A549 (cell line): ENCODE results near the gene NUMB. TPM values are rescaled to one million over a fixed set of nuclear protein-coding genes. Genes with fewer than 3 reads are reported as not detected.

Source experiments
- ATAC-seq, 2 experiments: fragments of 200-7000 bp in 1 of 2; fragments of >200 bp in 1 of 2; cut with Nextera tagmentation in 1 of 2; cut with Tn5 transposase in 1 of 2; 3 replicates each; pipeline versions ENCODE4 v1.8.0 to v1.9.1; 2018 to 2020; ENCODE audit warnings: mild to moderate bottlenecking in 1 of 2, moderate library complexity in 1 of 2
- CTCF ChIA-PET: fragments of 300-600 bp; sonication (Branson Sonifier 250); formaldehyde crosslinking; extraction: SDS; loops from one replicate; lab custom pipeline; 2021; ENCODE audit warnings: antibody characterized with exemption, inconsistent platforms; lab: Yijun Ruan, JAX
- POLR2A ChIA-PET: fragments of 350-600 bp; formaldehyde crosslinking; extraction: SDS; loops from one replicate; lab custom pipeline; 2021; ENCODE audit warnings: antibody characterized with exemption, inconsistent platforms; lab: Yijun Ruan, JAX
- DNase-seq, 2 experiments: peaks; one replicate each; pipeline versions ENCODE4 v3.0.0 to v3.0.0-alpha.2; 2011 to 2016; ENCODE audit warnings: low read depth in 1 of 2, low spot score in 1 of 2
- FAIRE-seq: peaks from 2 replicates; lab custom pipeline; 2011; peaks lifted over from hg19 to GRCh38; lab: Jason Lieb, UNC
- H3K27ac ChIP-seq, 2 experiments: fragments of >200 bp; sonication (Bioruptor Twin); formaldehyde crosslinking; 3 replicates each; pipeline ENCODE4 v1.5.1; 2016 to 2017
- H3K4me1 ChIP-seq: fragments of >200 bp; sonication (Bioruptor Twin); formaldehyde crosslinking; 3 replicates; pipeline ENCODE4 v1.6.1; 2016
- H3K4me2 ChIP-seq: fragments of >200 bp; sonication (Bioruptor Twin); formaldehyde crosslinking; 3 replicates; pipeline ENCODE4 v1.6.1; 2016
- H3K4me3 ChIP-seq: fragments of >200 bp; sonication (Bioruptor Twin); formaldehyde crosslinking; 3 replicates; pipeline ENCODE4 v1.5.1; 2016
- H3K9me3 ChIP-seq: fragments of >200 bp; sonication (Bioruptor Twin); formaldehyde crosslinking; 3 replicates; pipeline ENCODE4 v1.6.1; 2016
- ATOH8 ChIP-seq: fragments of 250-450 bp; sonication (Bioruptor Pico); IDR thresholded peaks from 2 replicates; pipeline ENCODE4 v1.5.0; 2020; ENCODE audit warnings: low read depth, mild to moderate bottlenecking, moderate library complexity
- BCL3 ChIP-seq: fragments of >200 bp; sonication (Bioruptor Twin); formaldehyde crosslinking; IDR thresholded peaks from 3 replicates; pipeline ENCODE4 v1.6.1; 2016
- CBX8 ChIP-seq: fragments of 200-600 bp; sonication (generic); IDR thresholded peaks from 2 replicates; pipeline ENCODE4 v1.6.1; 2016
- CEBPB ChIP-seq, 2 experiments: fragments of >200 bp in 1 of 2; sonication (Bioruptor Twin) in 1 of 2; formaldehyde crosslinking in 1 of 2; IDR thresholded peaks; 2 replicates each; pipeline ENCODE4 v1.6.1; 2012 to 2016
- CHD4 ChIP-seq: fragments of 200-600 bp; sonication (generic); IDR thresholded peaks from 2 replicates; pipeline ENCODE4 v1.6.1; 2016; ENCODE audit warnings: antibody characterized with exemption, mild to moderate bottlenecking, borderline replicate concordance
- CTCF ChIP-seq: fragments of >200 bp; sonication (Bioruptor Twin); formaldehyde crosslinking; IDR thresholded peaks from 3 replicates; pipeline ENCODE4 v1.5.1; 2016
- FOSB ChIP-seq: fragments of 250-450 bp; sonication (Bioruptor Pico); IDR thresholded peaks from 2 replicates; pipeline ENCODE4 v1.5.0; 2020; ENCODE audit warnings: mild to moderate bottlenecking, moderate library complexity
- GATA3 ChIP-seq: IDR thresholded peaks from 2 replicates; pipeline ENCODE4 v1.6.1; 2012; ENCODE audit warnings: borderline replicate concordance
- HDAC2 ChIP-seq: fragments of 200-600 bp; sonication (generic); IDR thresholded peaks from 2 replicates; pipeline ENCODE4 v1.6.1; 2016
- HES2 ChIP-seq: fragments of >200 bp; sonication (Bioruptor Twin); formaldehyde crosslinking; IDR thresholded peaks from 2 replicates; pipeline ENCODE4 v1.6.1; 2016
- HOXB13 ChIP-seq: fragments of 250-450 bp; sonication (Bioruptor Pico); IDR thresholded peaks from 2 replicates; pipeline ENCODE4 v1.5.0; 2020; ENCODE audit warnings: low read depth, mild to moderate bottlenecking, moderate library complexity
- JUNB ChIP-seq: fragments of >200 bp; sonication (Bioruptor Twin); formaldehyde crosslinking; IDR thresholded peaks from 2 replicates; pipeline ENCODE4 v1.6.1; 2016
- KDM5A ChIP-seq: fragments of 200-600 bp; sonication (generic); IDR thresholded peaks from 2 replicates; pipeline ENCODE4 v1.6.1; 2016; ENCODE audit warnings: antibody characterized with exemption, mild to moderate bottlenecking
- MAZ ChIP-seq: fragments of 150-350 bp; IDR thresholded peaks from 2 replicates; pipeline ENCODE4 v1.6.1; 2014; ENCODE audit warnings: antibody characterized with exemption, low read depth, low read length, borderline replicate concordance
- NFE2L2 ChIP-seq: fragments of 150-350 bp; conservative IDR thresholded peaks from 2 replicates; pipeline ENCODE4 v1.6.1; 2014; ENCODE audit warnings: low read length
- NPAS2 ChIP-seq: fragments of 250-450 bp; sonication (Bioruptor Pico); IDR thresholded peaks from 2 replicates; pipeline ENCODE4 v1.8.0; 2022; ENCODE audit warnings: mild to moderate bottlenecking, moderate library complexity, borderline replicate concordance
- PHF8 ChIP-seq: fragments of 200-600 bp; sonication (generic); IDR thresholded peaks from 2 replicates; pipeline ENCODE4 v1.6.1; 2016; ENCODE audit warnings: low read depth, mild to moderate bottlenecking, antibody characterized with exemption, moderate library complexity, borderline replicate concordance
- REST ChIP-seq: fragments of 200-600 bp; sonication (generic); IDR thresholded peaks from 2 replicates; pipeline ENCODE4 v1.6.1; 2016; ENCODE audit warnings: antibody characterized with exemption, mild to moderate bottlenecking, moderate library complexity
- RNF2 ChIP-seq: fragments of 200-600 bp; sonication (generic); IDR thresholded peaks from 2 replicates; pipeline ENCODE4 v1.6.1; 2016; ENCODE audit warnings: low read depth, mild to moderate bottlenecking, antibody characterized with exemption, moderate library complexity, borderline replicate concordance
- SMC3 ChIP-seq: fragments of >200 bp; sonication (Bioruptor Twin); formaldehyde crosslinking; IDR thresholded peaks from 3 replicates; pipeline ENCODE4 v1.6.1; 2018; ENCODE audit warnings: inconsistent platforms
- SREBF2 ChIP-seq: fragments of 450-650 bp; IDR thresholded peaks from 2 replicates; pipeline ENCODE4 v1.6.1; 2014; ENCODE audit warnings: mild to moderate bottlenecking, moderate library complexity
- ZNF302 ChIP-seq: fragments of 250-450 bp; sonication (Bioruptor Pico); IDR thresholded peaks from 2 replicates; pipeline ENCODE4 v1.9.0; 2021; ENCODE audit warnings: inconsistent platforms, mild to moderate bottlenecking, moderate library complexity
- WGBS: methylation state at CpG from one replicate; pipeline ENCODE4 v1.1.6; 2017; ENCODE audit errors: missing lambda C conversion rate; 5-methylcytosine and 5-hydroxymethylcytosine counted together
- polyA plus RNA-seq, 4 experiments: library from polyadenylated mRNA; depleted of rRNA in 3 of 4; stranded (reverse); fragments of >200 nt; fragmentation: RNase III in 1 of 4; extraction: RNeasy Plus Mini Kit Qiagen cat#74134 plus additional on column Dnase treatment in 1 of 4; gene quantifications; 2 replicates in 3 of 4; 3 replicates in 1 of 4; pipeline ENCODE4 v1.2.3, GENCODE V29; 2011 to 2017

The NUMB gene
- polyA plus RNA-seq, 2 of the 4 experiments (the other 2 are of a cell fraction): 40.8 to 151 TPM

GRCh38 chr14:73273799-73274198, 184.5 kb downstream of the NUMB start:
- Histone ChIP-seq H3K27ac (no peak overlapping the region), H3K4me2 (no peak overlapping the region), H3K4me1 (no peaks in the 10 kb centered on the region)
- DNase-seq (no peak), ATAC-seq (no peak), FAIRE-seq (no peak)
- 95% methylated on average over 4 of the region's 4 CpGs for WGBS
- POLR2A ChIA-PET: no interaction called here
- TF ChIP-seq CEBPB (IDR thresholded peaks at IDR 0.05) (no peak), JUNB (no peak), ZNF302 (CRISPR knock-in tag) (no peak), CBX8 (no peak), GATA3 (no peak), BCL3 (no peak), SMC3 (no peak), HDAC2 (no peak), CTCF (no peak), CHD4 (no peak), HES2 (no peak), NPAS2 (no peak), ATOH8 (CRISPR knock-in tag) (no peak), NFE2L2 (no peak), HOXB13 (CRISPR knock-in tag) (no peak)
- TF ChIP-seq, all 56 proteins: peak for 0
- CTCF ChIA-PET: interaction anchor here (0.9 to 2.7 kb wide), 8 partner anchors 8 to 198 kb away, joined by 3 to 15 read pairs (median 6); no protein-coding TSS in a partner anchor
- Histone ChIP-seq H3K4me3 (no peak overlapping the region), H3K9me3 (no peaks in the 10 kb centered on the region)

- CTCF ChIA-PET: interaction anchor here (0.6 to 2.6 kb wide), 7 partner anchors 10 to 199 kb away, joined by 3 to 15 read pairs (median 4); no protein-coding TSS in a partner anchor
- no peak for DNase-seq
- H3K9me3 ChIP-seq: no peaks in the 10 kb centered on the region
- no peak overlapping the region for H3K4me3 ChIP-seq
- POLR2A ChIA-PET: interaction anchor here (0.6 kb wide), 1 partner anchor 9 kb away, joined by 3 read pairs; no protein-coding TSS in a partner anchor
- 93% methylated on average over 6 of the region's 6 CpGs for WGBS
- ATAC-seq: no peak
- no peak overlapping the region for H3K27ac ChIP-seq
- no peaks in the 10 kb centered on the region for H3K4me1 ChIP-seq
- TF ChIP-seq GATA3: no peak
- TF ChIP-seq PHF8: no peak
- no peak for TF ChIP-seq MAZ
- no peak for TF ChIP-seq RNF2
- TF ChIP-seq SREBF2: no peak
- TF ChIP-seq KDM5A: no peak
- TF ChIP-seq FOSB (CRISPR knock-in tag): no peak
- no peak for TF ChIP-seq REST
- no peak overlapping the region for H3K4me2 ChIP-seq
- FAIRE-seq: no peak
Measured at GRCh38 chr14:73272393-73272792, 186.0 kb downstream of the NUMB start.
